ENCODE measurements around the gene IFITM1. TPM values are rescaled to one million over a fixed set of nuclear protein-coding genes. Genes with fewer than 3 reads are reported as not detected.
"Not testable (repeated sequence)": the region's sequence is repeated elsewhere in the genome, so short reads cannot be mapped to it uniquely, and the experiment has no call there.

IFITM1 gene
- total RNA-seq, result 100 to 1,000 TPM in 4 of 5 experiments, 10 to 100 TPM in 1; 97.4 to 985 (median 241) TPM
- polyA plus RNA-seq, result 1,000 to 10,000 TPM; 1,878 to 2,355 TPM
- 50.5 reads per million, percentile 71 among the genes with 10 or more reads in this experiment for total RNA-seq

DNA sequence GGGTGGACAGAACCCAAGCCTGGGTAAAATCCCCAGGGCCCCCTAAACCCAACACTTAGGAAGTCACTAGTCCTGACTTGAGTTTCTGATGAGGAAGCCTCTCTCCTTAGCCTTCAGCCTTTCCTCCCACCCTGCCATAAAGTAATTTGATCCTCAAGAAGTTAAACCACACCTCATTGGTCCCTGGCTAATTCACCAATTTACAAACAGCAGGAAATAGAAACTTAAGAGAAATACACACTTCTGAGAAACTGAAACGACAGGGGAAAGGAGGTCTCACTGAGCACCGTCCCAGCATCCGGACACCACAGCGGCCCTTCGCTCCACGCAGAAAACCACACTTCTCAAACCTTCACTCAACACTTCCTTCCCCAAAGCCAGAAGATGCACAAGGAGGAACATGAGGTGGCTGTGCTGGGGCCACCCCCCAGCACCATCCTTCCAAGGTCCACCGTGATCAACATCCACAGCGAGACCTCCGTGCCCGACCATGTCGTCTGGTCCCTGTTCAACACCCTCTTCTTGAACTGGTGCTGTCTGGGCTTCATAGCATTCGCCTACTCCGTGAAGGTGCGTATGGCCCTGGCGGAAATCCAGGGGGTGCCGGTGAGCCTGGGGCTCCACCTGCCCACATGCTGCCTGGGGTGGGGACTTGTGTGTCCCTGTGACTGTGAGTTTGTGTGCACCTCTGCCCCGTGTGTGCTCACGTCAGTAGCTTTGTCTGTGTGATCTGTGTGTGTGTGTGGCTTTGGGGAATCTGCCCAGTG lies at the start of gene IFITM1:
IFITM1 (plus strand) TSS at position 254 of the 767 bp plus-strand sequence; CDS start at position 385, 131 bp downstream.
- peak in 8 of 9 donors; percentile 55 to 80 (median 76) for DNase-seq
- H3K27me3 Mint-ChIP-seq, result peaks cover 0 to 3% (median 0%) of the 10 kb centered on the region in 5 donors
- H3K36me3 ChIP-seq (ENCODE audit: control insufficient read depth in 2 of 3, insufficient read depth in 3 of 3, low read length in 3 of 3), result peaks cover 0 to 19% (median 8%) of the 10 kb centered on the region in 3 experiments
- peak within 1 kb of the TSS; percentile 94 to 99 (median 99) for H3K27ac Mint-ChIP-seq
- intact Hi-C loops (cut with micrococcal nuclease), result loop anchor here (1.0 to 5.0 kb wide), 9 partner anchors 41 to 193 kb away; partner anchors contain the start of genes BET1L (in 2 of the 2), RIC8A (in 2 of the 2), PTDSS2 (in 1 of the 2) and RNH1 (in 1 of the 2)
- peaks cover 26 to 43% (median 34%) of the 10 kb centered on the region in 7 donors for H3K4me1 Mint-ChIP-seq
- peak; percentile 72 for ATAC-seq
- peak within 1 kb of the TSS; percentile 71 for H3K4me3 ChIP-seq (ENCODE audit: low read length)
- ChIA-PET CTCF (interaction anchor here (1.5 to 1.6 kb wide), 2 partner anchors 35 to 46 kb away, joined by 3 to 5 read pairs; no protein-coding TSS in a partner anchor), POLR2A (interaction anchor here (0.5 to 6.9 kb wide), 10 partner anchors 8 to 107 kb away, joined by 3 to 54 read pairs (median 13); partner anchors contain the start of genes BET1L, PGGHG and RIC8A)
- H3K9me3 Mint-ChIP-seq, result no peaks in the 10 kb centered on the region
- peak within 1 kb of the TSS; percentile 95 for H3K27ac ChIP-seq (ENCODE audit: low read depth, low read length)
- no peaks in the 10 kb centered on the region for H3K9me3 ChIP-seq (ENCODE audit: control insufficient read depth in 2 of 3, low read length in 3 of 3)
- H3K4me3 Mint-ChIP-seq, result peak within 1 kb of the TSS; percentile 88 to 100 (median 96)
- H3K4me1 ChIP-seq (ENCODE audit: control insufficient read depth in 2 of 2, insufficient read depth in 2 of 2, low read length in 2 of 2), result peaks cover 13 to 37% of the 10 kb centered on the region in 2 donors
- peaks cover 4 to 51% (median 24%) of the 10 kb centered on the region in 5 donors for H3K36me3 Mint-ChIP-seq
- no peaks in the 10 kb centered on the region for H3K27me3 ChIP-seq (ENCODE audit: control insufficient read depth in 2 of 2, insufficient read depth in 2 of 2, low read length in 2 of 2)

DNA sequence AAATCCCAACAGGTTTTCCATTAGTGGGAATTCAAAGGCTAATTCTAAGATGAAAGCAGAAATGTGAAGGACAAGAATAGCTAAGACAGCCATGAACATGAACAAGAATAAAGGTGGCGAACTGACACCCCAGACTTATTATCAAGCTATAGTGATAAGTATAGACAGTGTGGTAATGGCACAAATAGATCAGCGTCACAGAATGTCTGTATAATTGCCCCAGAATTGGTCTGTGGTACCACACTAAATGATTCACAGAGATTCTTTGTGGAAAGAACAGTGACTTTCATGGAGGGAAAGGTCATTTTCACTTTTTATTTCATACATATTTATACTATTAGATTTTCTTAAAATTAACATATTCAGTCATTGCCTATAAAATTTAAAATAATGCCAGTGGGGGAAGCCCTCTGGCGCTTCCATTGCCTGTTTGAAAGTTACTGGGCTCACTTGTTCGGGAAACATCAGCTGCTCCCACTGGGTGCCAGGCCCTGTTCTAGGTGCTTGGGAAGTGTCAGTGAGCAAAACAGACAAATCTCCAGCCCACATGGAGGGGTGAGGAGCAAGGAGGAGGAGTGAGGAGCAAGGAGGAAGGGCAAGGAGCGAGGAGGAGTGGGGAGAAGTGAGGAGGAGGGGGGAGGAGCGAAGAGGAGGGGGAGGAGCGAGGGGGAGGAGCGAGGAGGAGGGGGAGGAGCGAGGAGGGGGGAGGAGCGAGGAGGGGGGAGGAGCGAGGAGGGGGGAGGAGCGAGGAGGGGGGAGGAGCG lies 47.0 kb upstream of the IFITM1 start:
- POLR2A ChIA-PET, result interaction anchor here (0.6 to 4.6 kb wide), 16 partner anchors 9 to 1973 kb away, joined by 3 to 330 read pairs (median 14); partner anchors contain the start of genes BET1L, IFITM1, IFITM2 and IFITM5
- Mint-ChIP-seq H3K4me1 (peaks cover 20 to 40% (median 33%) of the 10 kb centered on the region in 7 donors), H3K27me3 (peaks cover 0 to 2% (median 0%) of the 10 kb centered on the region in 5 donors), H3K4me3 (peak overlapping the region; percentile 62 to 95 (median 80)), H3K36me3 (peaks cover 0 to 4% (median 0%) of the 10 kb centered on the region in 5 donors), H3K27ac (peak overlapping the region; percentile 55 to 100 (median 96)), H3K9me3 (peaks cover 0 to 3% (median 0%) of the 10 kb centered on the region in 11 donors)
- ATAC-seq (peak; percentile 14), DNase-seq (peak in 5 of 9 donors; percentile 20 to 50 (median 41))
- Histone ChIP-seq H3K9me3 (ENCODE audit: control insufficient read depth in 2 of 3, low read length in 3 of 3) (no peaks in the 10 kb centered on the region), H3K27ac (ENCODE audit: low read depth, low read length) (peak overlapping the region; percentile 49), H3K4me1 (ENCODE audit: control insufficient read depth in 2 of 2, insufficient read depth in 2 of 2, low read length in 2 of 2) (peaks cover 24 to 26% of the 10 kb centered on the region in 2 donors), H3K4me3 (ENCODE audit: low read length) (no peak overlapping the region), H3K36me3 (ENCODE audit: control insufficient read depth in 2 of 3, insufficient read depth in 3 of 3, low read length in 3 of 3) (no peaks in the 10 kb centered on the region), H3K27me3 (ENCODE audit: control insufficient read depth in 2 of 2, insufficient read depth in 2 of 2, low read length in 2 of 2) (no peaks in the 10 kb centered on the region)
- intact Hi-C loops (cut with micrococcal nuclease), result loop anchor here (1.0 to 5.0 kb wide), 6 partner anchors 14 to 181 kb away; partner anchors contain the start of genes BET1L (in 1 of the 2), PSMD13 (in 1 of the 2), RIC8A (in 1 of the 2) and SIRT3 (in 1 of the 2)
- CTCF ChIA-PET, result interaction anchor here (1.0 to 3.6 kb wide), 5 partner anchors 14 to 60 kb away, joined by 3 to 34 read pairs (median 11); partner anchors contain the start of genes BET1L, NLRP6, PGGHG and RIC8A

DNA sequence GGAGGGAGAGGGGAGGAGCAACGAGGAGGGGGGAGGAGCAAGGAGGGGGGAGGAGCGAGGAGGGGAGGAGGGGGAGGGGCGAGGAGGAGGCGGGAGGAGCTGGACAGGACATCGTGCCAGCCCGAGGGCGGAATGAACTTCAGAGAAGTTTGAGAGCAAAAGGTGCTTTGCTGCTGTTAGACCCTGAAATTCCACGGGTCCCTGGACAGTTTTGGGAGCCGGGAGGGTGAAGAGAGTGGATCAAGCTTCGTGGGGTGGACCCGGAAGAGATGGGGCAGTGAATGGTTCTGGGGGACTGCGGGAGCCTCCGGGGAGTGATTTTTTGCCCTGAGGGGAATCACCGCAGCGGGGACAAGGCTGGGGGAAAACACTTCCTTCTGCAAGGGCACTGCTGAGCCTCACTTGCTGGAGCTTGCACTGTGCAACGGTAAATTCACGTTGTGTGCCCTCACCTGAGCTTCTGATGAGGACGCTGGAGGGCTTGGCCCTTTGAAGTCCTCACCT lies 46.3 kb upstream of the IFITM1 start:
- Mint-ChIP-seq H3K27ac (peak overlapping the region; percentile 92 to 100 (median 99)), H3K4me3 (peak overlapping the region; percentile 85 to 96 (median 90)), H3K36me3 (peaks cover 0 to 5% (median 0%) of the 10 kb centered on the region in 5 donors), H3K4me1 (peaks cover 20 to 42% (median 35%) of the 10 kb centered on the region in 7 donors), H3K27me3 (peaks cover 0 to 2% (median 0%) of the 10 kb centered on the region in 5 donors), H3K9me3 (peaks cover 0 to 3% (median 0%) of the 10 kb centered on the region in 11 donors)
- POLR2A ChIA-PET, result interaction anchor here (0.6 to 4.6 kb wide), 22 partner anchors 10 to 252 kb away, joined by 3 to 330 read pairs (median 12); partner anchors contain the start of genes BET1L, IFITM1, IFITM2 and NLRP6
- intact Hi-C loops (cut with micrococcal nuclease), result loop anchor here (1.0 to 5.0 kb wide), 6 partner anchors 13 to 181 kb away; partner anchors contain the start of genes BET1L (in 1 of the 2), PSMD13 (in 1 of the 2), RIC8A (in 1 of the 2) and SIRT3 (in 1 of the 2)
- H3K27me3 ChIP-seq (ENCODE audit: control insufficient read depth in 2 of 2, insufficient read depth in 2 of 2, low read length in 2 of 2), result no peaks in the 10 kb centered on the region
- ATAC-seq (peak; percentile 48), DNase-seq (peak; percentile 41 to 75 (median 68))
- H3K36me3 ChIP-seq (ENCODE audit: control insufficient read depth in 2 of 3, insufficient read depth in 3 of 3, low read length in 3 of 3), result no peaks in the 10 kb centered on the region
- H3K4me1 ChIP-seq (ENCODE audit: control insufficient read depth in 2 of 2, insufficient read depth in 2 of 2, low read length in 2 of 2), result peaks cover 24 to 26% of the 10 kb centered on the region in 2 donors
- CTCF ChIA-PET, result interaction anchor here (0.9 to 3.6 kb wide), 9 partner anchors 13 to 60 kb away, joined by 3 to 34 read pairs (median 7); partner anchors contain the start of genes BET1L, NLRP6, PGGHG and RIC8A
- peak overlapping the region; percentile 59 for H3K4me3 ChIP-seq (ENCODE audit: low read length)
- no peaks in the 10 kb centered on the region for H3K9me3 ChIP-seq (ENCODE audit: control insufficient read depth in 2 of 3, low read length in 3 of 3)
- peak overlapping the region; percentile 80 for H3K27ac ChIP-seq (ENCODE audit: low read depth, low read length)

DNA sequence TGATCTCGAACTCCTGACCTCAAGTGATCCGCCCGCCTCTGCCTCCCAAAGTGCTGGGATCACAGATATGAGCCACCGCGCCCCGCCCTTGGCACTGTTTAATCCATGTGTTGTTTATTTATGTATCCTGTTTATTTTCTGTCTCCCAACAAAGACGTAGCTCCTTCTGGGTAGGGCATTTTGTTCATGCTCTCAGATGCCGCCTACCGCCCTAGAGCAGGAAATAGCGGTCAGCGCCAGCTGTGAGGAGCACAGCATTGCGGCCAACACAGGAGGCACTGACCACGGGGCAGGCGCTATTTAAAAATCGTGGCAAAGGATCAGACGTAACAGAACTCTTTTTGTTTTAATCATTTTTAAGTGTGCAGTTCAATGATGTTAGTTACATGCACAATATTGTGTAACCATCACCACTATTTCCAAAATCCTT lies 45.1 kb upstream of the IFITM1 start:
- H3K9me3 ChIP-seq (ENCODE audit: control insufficient read depth in 2 of 3, low read length in 3 of 3); H3K36me3 ChIP-seq (ENCODE audit: control insufficient read depth in 2 of 3, insufficient read depth in 3 of 3, low read length in 3 of 3); H3K36me3 Mint-ChIP-seq; H3K9me3 Mint-ChIP-seq; H3K27me3 Mint-ChIP-seq; H3K27me3 ChIP-seq (ENCODE audit: control insufficient read depth in 2 of 2, insufficient read depth in 2 of 2, low read length in 2 of 2): not testable (repeated sequence)
- peaks cover 20 to 43% (median 35%) of the 10 kb centered on the region in 7 donors for H3K4me1 Mint-ChIP-seq
- CTCF ChIA-PET, result interaction anchor here (1.0 to 3.6 kb wide), 8 partner anchors 12 to 49 kb away, joined by 3 to 34 read pairs (median 6); partner anchors contain the start of genes NLRP6 and PGGHG
- intact Hi-C loops (cut with micrococcal nuclease), result loop anchor here (1.0 to 5.0 kb wide), 14 partner anchors 9 to 427 kb away; partner anchors contain the start of genes BET1L (in 1 of the 2), DEAF1 (in 1 of the 2), IFITM1 (in 1 of the 2) and PSMD13 (in 1 of the 2)
- POLR2A ChIA-PET, result interaction anchor here (0.7 to 4.6 kb wide), 19 partner anchors 11 to 238 kb away, joined by 3 to 330 read pairs (median 13); partner anchors contain the start of genes BET1L, IFITM1, IFITM2 and NLRP6
- Histone ChIP-seq H3K4me1 (ENCODE audit: control insufficient read depth in 2 of 2, insufficient read depth in 2 of 2, low read length in 2 of 2) (peaks cover 24 to 26% of the 10 kb centered on the region in 2 donors), H3K27ac (ENCODE audit: low read depth, low read length) (peak overlapping the region; percentile 80), H3K4me3 (ENCODE audit: low read length) (peak overlapping the region; percentile 59)
- ATAC-seq (peak; percentile 48), DNase-seq (peak in 6 of 9 donors; percentile 15 to 72 (median 62))
- peak overlapping the region; percentile 92 to 100 (median 99) for H3K27ac Mint-ChIP-seq
- H3K4me3 Mint-ChIP-seq, result peak overlapping the region; percentile 85 to 96 (median 90)
